Fibroblast of the aortic adventitia (primary cell): ENCODE data around the gene PCDH9. TPM values are rescaled to one million over a fixed set of nuclear protein-coding genes. Genes with fewer than 3 reads are reported as not detected.

Source experiments
- DNase-seq: peaks from one replicate; pipeline ENCODE4 v3.0.0-alpha.2; 2010; ENCODE audit warnings: low read depth
- H3K4me3 ChIP-seq: 2 replicates; pipeline ENCODE4 v1.5.1; 2011; ENCODE audit warnings: low read depth, mild to moderate bottlenecking, control low read depth, low read length, moderate library complexity
- CTCF ChIP-seq: IDR thresholded peaks from 2 replicates; pipeline ENCODE4 v1.5.1; 2011; ENCODE audit warnings: mild to moderate bottlenecking, low read length, control low read depth, inconsistent platforms; ENCODE audit not compliant: insufficient read depth
- total RNA-seq: library from RNA; depleted of rRNA; stranded (reverse); fragments of >200 nt; gene quantifications from 2 replicates; pipeline ENCODE4 v1.2.3, GENCODE V29; 2012; ENCODE audit warnings: low replicate concordance

The PCDH9 gene
- total RNA-seq, 1 donor = 19.0 TPM

- no peak for TF ChIP-seq CTCF
- peak; percentile 59 for DNase-seq
- no peak overlapping the region for H3K4me3 ChIP-seq
These were observed 92.9 kb downstream of the PCDH9 start for GRCh38 chr13:67137044-67137735.

- no peak overlapping the region for H3K4me3 ChIP-seq
- DNase-seq = no peak
- TF ChIP-seq CTCF = no peak
These were observed 94.0 kb downstream of the PCDH9 start for GRCh38 chr13:67136157-67136556.

GRCh38 chr13:67135356-67135755 lies 94.8 kb downstream of the PCDH9 start:
- TF ChIP-seq CTCF = no peak
- no peak for DNase-seq
- no peak overlapping the region for H3K4me3 ChIP-seq

GRCh38 chr13:67134417-67135129 lies 95.6 kb downstream of the PCDH9 start:
- TF ChIP-seq CTCF = no peak
- H3K4me3 ChIP-seq = peak overlapping the region; percentile 51
- DNase-seq = peak; percentile 39

- no peak for TF ChIP-seq CTCF
- DNase-seq = peak; percentile 56
These were observed 96.7 kb downstream of the PCDH9 start for GRCh38 chr13:67133476-67133875.

GRCh38 chr13:67131393-67131792 lies 98.7 kb downstream of the PCDH9 start:
- DNase-seq = no peak
- H3K4me3 ChIP-seq = no peak overlapping the region
- TF ChIP-seq CTCF = no peak

More at GRCh38 chr13:67133476-67133875, 96.7 kb downstream of the PCDH9 start:
- no peak overlapping the region for H3K4me3 ChIP-seq
